GM21390 (cell line): ENCODE results near the gene ANO9.
"Not testable (repeated sequence)": the region's sequence is repeated elsewhere in the genome, so short reads cannot be mapped to it uniquely, and the experiment has no call there.

Experiments
- ATAC-seq: cut with Tn5 transposase; IDR thresholded peaks from one replicate; pipeline ENCODE4 v1.9.1; 2021; ENCODE audit not compliant: unreplicated experiment

ANO9 gene

GRCh38 chr11:417652-418342, 24.0 kb downstream of the ANO9 start:
- no peak for ATAC-seq

GRCh38 chr11:416757-417621, 24.8 kb downstream of the ANO9 start:
- no peak for ATAC-seq

- ATAC-seq, result no peak
These were observed 25.6 kb downstream of the ANO9 start for GRCh38 chr11:416051-416756.

- ATAC-seq, result no peak
These were observed 26.2 kb downstream of the ANO9 start for GRCh38 chr11:415640-416041.

- no peak for ATAC-seq
These were observed 27.4 kb downstream of the ANO9 start for GRCh38 chr11:414318-414857.

GRCh38 chr11:413120-414081, 28.4 kb downstream of the ANO9 start:
- no peak for ATAC-seq

- ATAC-seq, result no peak
These were observed 29.1 kb downstream of the ANO9 start for GRCh38 chr11:412641-413119.

GRCh38 chr11:411520-411919, 30.3 kb downstream of the ANO9 start:
- not testable (repeated sequence) for ATAC-seq

- ATAC-seq, result not testable (repeated sequence)
These were observed 31.1 kb downstream of the ANO9 start for GRCh38 chr11:410711-411110.

GRCh38 chr11:409600-410483, 32.0 kb downstream of the ANO9 start:
- no peak for ATAC-seq

GRCh38 chr11:409008-409599, 32.7 kb downstream of the ANO9 start:
- no peak for ATAC-seq

- ATAC-seq, result no peak
These were observed 33.4 kb downstream of the ANO9 start for GRCh38 chr11:408154-409007.

- no peak for ATAC-seq
These were observed 34.1 kb downstream of the ANO9 start for GRCh38 chr11:407651-408123.

GRCh38 chr11:406796-407650, 34.8 kb downstream of the ANO9 start:
- peak; percentile 65 for ATAC-seq

- ATAC-seq, result no peak
These were observed 35.6 kb downstream of the ANO9 start for GRCh38 chr11:405954-406795.
